ENCODE data around the gene MESD. TPM values are rescaled to one million over a fixed set of nuclear protein-coding genes. Genes with fewer than 3 reads are reported as not detected.
"Not testable (repeated sequence)": the region's sequence is repeated elsewhere in the genome, so short reads cannot be mapped to it uniquely, and the experiment has no call there.

MESD gene
- total RNA-seq, 2 experiments from 2014 or later = 28.0 to 28.4 TPM

DNA sequence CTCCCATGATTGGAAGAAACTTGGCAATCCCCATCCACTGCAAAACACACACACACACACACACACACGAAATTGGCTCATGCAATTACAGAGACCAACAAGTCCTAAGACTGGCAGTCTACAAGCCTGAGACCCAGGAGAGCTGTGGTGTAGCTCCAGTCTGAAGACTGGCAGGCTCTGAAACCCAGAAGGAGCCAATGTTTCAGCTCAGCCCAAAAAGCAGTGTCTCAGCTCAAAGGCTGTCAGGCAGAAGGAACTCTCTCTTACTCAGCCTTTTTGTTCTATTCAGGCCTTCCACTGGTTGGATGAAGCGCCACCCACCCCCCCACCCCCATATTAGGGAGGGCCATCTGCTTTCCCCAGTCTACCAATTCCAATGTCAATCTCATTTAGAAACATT is 32.1 kb downstream of the MESD start:
- Mint-ChIP-seq H3K4me3 (no peak overlapping the region), H3K36me3 (peaks cover 29% of the 10 kb centered on the region), H3K27me3 (no peaks in the 10 kb centered on the region), H3K27ac (no peak overlapping the region), H3K4me1 (peaks cover 8% of the 10 kb centered on the region), H3K9me3 (no peaks in the 10 kb centered on the region)
- DNase-seq (no peak), ATAC-seq (ENCODE audit: low read depth) (no peak)
- POLR2A ChIA-PET = no interaction called here

GRCh38 chr15:80955571-80956452 is 33.8 kb downstream of the MESD start:
- H3K4me1 Mint-ChIP-seq, H3K4me3 Mint-ChIP-seq, H3K27ac Mint-ChIP-seq, H3K27me3 Mint-ChIP-seq, POLR2A ChIA-PET, DNase-seq, H3K9me3 Mint-ChIP-seq: not testable (repeated sequence)
- peak; percentile 52 for ATAC-seq (ENCODE audit: low read depth)
- H3K36me3 Mint-ChIP-seq = peaks cover 17% of the 10 kb centered on the region

DNA sequence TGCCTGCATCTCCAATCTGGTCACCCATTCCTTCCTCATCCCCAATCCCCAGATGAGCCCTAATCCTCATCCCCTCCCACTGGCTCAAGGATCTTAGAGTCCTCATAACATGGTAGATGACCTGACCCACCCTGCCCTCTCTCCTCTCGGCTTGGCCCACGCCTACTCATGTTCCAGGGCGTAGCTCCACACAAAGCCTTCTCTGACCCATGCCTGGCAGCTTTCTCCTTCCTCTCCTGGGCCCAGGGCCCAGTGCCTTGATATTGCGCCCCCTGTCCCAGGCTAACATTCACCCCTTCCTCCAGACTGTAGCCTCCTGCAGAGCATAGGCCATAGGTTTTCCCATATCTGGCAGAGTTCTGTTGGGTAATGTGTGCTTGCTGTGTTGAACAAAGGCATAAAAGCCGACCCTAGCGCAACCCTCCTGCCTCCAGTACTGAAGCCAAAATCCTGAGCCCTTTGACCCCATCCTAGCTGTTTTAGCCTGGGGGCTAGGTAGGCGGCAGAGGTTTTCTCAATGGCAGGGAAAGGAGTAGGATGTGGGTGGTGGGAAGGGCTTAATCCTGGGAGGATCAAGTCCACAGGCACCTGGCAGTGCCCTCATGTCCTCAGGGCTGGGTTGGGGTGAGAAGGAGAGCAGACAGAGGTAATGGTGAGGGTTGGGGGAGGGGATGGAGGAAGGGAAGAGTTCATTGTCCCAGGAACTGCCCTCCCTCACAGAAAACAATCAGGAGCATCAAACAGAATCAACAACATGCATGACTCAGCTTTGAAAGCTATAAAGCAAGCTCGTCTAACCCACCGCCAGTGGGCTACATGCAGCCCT is 35.5 kb downstream of the MESD start:
- Mint-ChIP-seq H3K36me3 (peaks cover 11% of the 10 kb centered on the region), H3K4me1 (peaks cover 3% of the 10 kb centered on the region), H3K27ac (no peak overlapping the region), H3K9me3 (no peaks in the 10 kb centered on the region), H3K4me3 (no peak overlapping the region), H3K27me3 (no peaks in the 10 kb centered on the region)
- POLR2A ChIA-PET = no interaction called here
- DNase-seq (no peak), ATAC-seq (ENCODE audit: low read depth) (no peak)

DNA sequence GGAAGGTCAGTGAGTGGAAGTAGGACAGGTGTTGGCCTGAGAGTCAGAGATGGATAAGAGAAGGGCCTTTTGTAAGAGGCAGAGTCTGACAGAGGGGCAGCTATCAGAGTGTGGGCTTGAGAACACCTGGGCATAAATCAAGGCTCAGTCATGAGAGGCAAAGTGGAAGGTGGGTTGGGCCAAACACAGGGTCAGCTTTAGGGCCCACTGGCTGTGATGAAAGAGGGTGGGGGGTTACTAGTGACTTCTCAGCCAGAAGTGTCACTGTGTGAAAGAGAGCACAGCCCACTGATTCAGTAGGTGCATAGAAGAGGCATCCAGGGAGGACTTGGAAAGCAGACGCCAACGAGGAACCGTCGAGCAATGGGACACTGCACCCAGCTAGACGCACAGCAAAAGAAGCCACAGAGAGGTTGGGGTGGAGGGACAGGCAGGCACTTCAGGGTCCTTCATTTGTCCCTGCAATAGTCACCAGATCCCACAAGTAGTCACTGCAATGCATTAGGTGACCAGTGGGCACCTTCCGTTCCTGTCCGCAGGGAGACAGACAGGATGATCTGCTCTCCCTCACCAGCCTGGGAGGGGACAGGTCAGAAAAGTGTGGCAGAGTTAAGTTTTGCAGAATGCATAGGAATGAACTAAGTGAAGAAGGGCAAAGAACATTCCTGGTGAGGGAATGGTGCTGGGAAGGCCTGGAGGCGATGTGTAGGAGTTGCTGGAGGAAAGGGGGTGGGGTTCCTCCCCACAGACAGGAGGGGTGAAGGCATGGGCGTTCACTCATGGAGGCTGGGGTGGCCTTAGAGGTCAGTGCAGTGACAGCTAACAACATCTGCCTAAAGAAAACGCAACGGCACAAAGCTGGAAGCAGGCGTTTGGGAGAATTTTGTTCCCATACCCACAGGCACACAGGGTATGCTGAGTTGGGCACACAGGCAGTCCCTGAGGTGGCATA is 36.3 kb downstream of the MESD start:
- no peak overlapping the region for H3K4me3 Mint-ChIP-seq
- peaks cover 5% of the 10 kb centered on the region for H3K36me3 Mint-ChIP-seq
- H3K9me3 Mint-ChIP-seq = no peaks in the 10 kb centered on the region
- peaks cover 3% of the 10 kb centered on the region for H3K4me1 Mint-ChIP-seq
- no peaks in the 10 kb centered on the region for H3K27me3 Mint-ChIP-seq
- POLR2A ChIA-PET = no interaction called here
- DNase-seq (no peak), ATAC-seq (ENCODE audit: low read depth) (no peak)
- no peak overlapping the region for H3K27ac Mint-ChIP-seq

- H3K27me3 Mint-ChIP-seq = no peaks in the 10 kb centered on the region
- H3K9me3 Mint-ChIP-seq = no peaks in the 10 kb centered on the region
- no peak overlapping the region for H3K27ac Mint-ChIP-seq
- H3K36me3 Mint-ChIP-seq = peaks cover 5% of the 10 kb centered on the region
- no peak for ATAC-seq (ENCODE audit: low read depth)
- peaks cover 3% of the 10 kb centered on the region for H3K4me1 Mint-ChIP-seq
- no peak for DNase-seq
- POLR2A ChIA-PET = no interaction called here
- H3K4me3 Mint-ChIP-seq = no peak overlapping the region
These were observed 37.7 kb downstream of the MESD start for GRCh38 chr15:80951941-80952340.

GRCh38 chr15:80950291-80951078 is 39.1 kb downstream of the MESD start:
- DNase-seq = no peak
- peaks cover 7% of the 10 kb centered on the region for H3K36me3 Mint-ChIP-seq
- POLR2A ChIA-PET = interaction anchor here (0.5 kb wide), 1 partner anchor 9 kb away, joined by 3 read pairs; no protein-coding TSS in a partner anchor
- H3K4me3 Mint-ChIP-seq = no peak overlapping the region
- no peak for ATAC-seq (ENCODE audit: low read depth)
- no peak overlapping the region for H3K27ac Mint-ChIP-seq
- no peaks in the 10 kb centered on the region for H3K9me3 Mint-ChIP-seq
- no peaks in the 10 kb centered on the region for H3K27me3 Mint-ChIP-seq
- no peaks in the 10 kb centered on the region for H3K4me1 Mint-ChIP-seq

- Mint-ChIP-seq H3K27me3 (no peaks in the 10 kb centered on the region), H3K4me1 (no peaks in the 10 kb centered on the region), H3K4me3 (no peak overlapping the region), H3K27ac (no peak overlapping the region), H3K36me3 (peaks cover 7% of the 10 kb centered on the region), H3K9me3 (no peaks in the 10 kb centered on the region)
- DNase-seq (no peak), ATAC-seq (ENCODE audit: low read depth) (no peak)
- POLR2A ChIA-PET = interaction anchor here (0.5 kb wide), 1 partner anchor 10 kb away, joined by 3 read pairs; no protein-coding TSS in a partner anchor
These were observed 39.9 kb downstream of the MESD start for GRCh38 chr15:80949756-80950155.

- ATAC-seq (ENCODE audit: low read depth) = no peak
- Mint-ChIP-seq H3K4me1 (no peaks in the 10 kb centered on the region), H3K36me3 (peaks cover 7% of the 10 kb centered on the region), H3K27me3 (no peaks in the 10 kb centered on the region), H3K27ac (no peak overlapping the region), H3K9me3 (no peaks in the 10 kb centered on the region), H3K4me3 (no peak overlapping the region)
- no peak for DNase-seq
- POLR2A ChIA-PET = no interaction called here
These were observed 40.8 kb downstream of the MESD start for GRCh38 chr15:80948651-80949292.

DNA sequence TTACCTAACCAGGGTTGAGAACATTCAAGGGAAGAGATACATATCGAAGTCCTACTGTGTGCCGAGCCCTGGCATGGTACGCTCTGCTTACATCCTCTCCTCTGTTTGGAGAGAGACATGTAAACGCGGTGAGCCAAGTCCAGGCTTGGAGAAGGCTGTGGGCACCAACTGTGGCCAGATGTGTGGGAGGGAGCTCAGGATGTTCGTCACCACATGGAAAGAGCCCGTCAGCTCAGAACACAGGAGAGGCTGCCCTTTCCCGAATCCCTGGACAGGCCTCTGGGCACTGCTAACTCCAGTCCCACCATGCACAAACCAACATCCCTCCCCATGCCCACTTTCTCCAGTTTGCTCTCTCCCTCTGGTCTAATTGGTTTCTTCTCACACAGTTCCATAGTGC is 43.0 kb downstream of the MESD start:
- no peak overlapping the region for H3K4me3 Mint-ChIP-seq
- DNase-seq = no peak
- H3K4me1 Mint-ChIP-seq = no peaks in the 10 kb centered on the region
- H3K36me3 Mint-ChIP-seq = peaks cover 8% of the 10 kb centered on the region
- no peak overlapping the region for H3K27ac Mint-ChIP-seq
- POLR2A ChIA-PET = no interaction called here
- ATAC-seq (ENCODE audit: low read depth) = no peak
- H3K27me3 Mint-ChIP-seq = no peaks in the 10 kb centered on the region
- H3K9me3 Mint-ChIP-seq = no peaks in the 10 kb centered on the region

GRCh38 chr15:80945605-80946004 is 44.0 kb downstream of the MESD start:
- no peaks in the 10 kb centered on the region for H3K4me1 Mint-ChIP-seq
- H3K36me3 Mint-ChIP-seq = peaks cover 11% of the 10 kb centered on the region
- DNase-seq = no peak
- H3K4me3 Mint-ChIP-seq = no peak overlapping the region
- no peak overlapping the region for H3K27ac Mint-ChIP-seq
- ATAC-seq (ENCODE audit: low read depth) = no peak
- POLR2A ChIA-PET = no interaction called here
- no peaks in the 10 kb centered on the region for H3K27me3 Mint-ChIP-seq
- no peaks in the 10 kb centered on the region for H3K9me3 Mint-ChIP-seq

DNA sequence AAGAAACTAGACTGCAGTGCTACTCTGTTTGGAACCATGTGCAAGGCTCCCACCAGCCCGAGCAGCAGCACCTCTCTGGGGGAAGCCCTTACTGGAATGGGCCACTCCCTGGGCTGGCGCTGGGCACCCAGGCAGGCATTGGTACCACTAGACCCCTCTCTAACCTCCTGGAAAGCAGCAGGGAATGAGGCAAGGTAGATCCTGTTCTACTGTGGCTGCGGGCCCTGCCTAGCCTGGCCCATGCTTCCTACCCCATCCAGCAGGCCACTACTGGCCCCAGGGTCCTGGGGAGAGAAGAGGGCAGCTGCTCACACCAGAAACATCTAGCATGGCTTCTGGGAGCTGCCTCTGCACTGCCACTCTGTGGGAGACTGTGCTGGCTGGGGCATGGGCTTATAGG is 44.8 kb downstream of the MESD start:
- Mint-ChIP-seq H3K9me3 (no peaks in the 10 kb centered on the region), H3K4me1 (no peaks in the 10 kb centered on the region), H3K27me3 (no peaks in the 10 kb centered on the region), H3K27ac (no peak overlapping the region), H3K36me3 (peaks cover 11% of the 10 kb centered on the region), H3K4me3 (no peak overlapping the region)
- ATAC-seq (ENCODE audit: low read depth) (no peak), DNase-seq (no peak)
- POLR2A ChIA-PET = no interaction called here

All from activated naive CD8-positive, alpha-beta T cell treated with anti-CD3 and anti-CD28 coated beads, Interleukin-2, amount 10 ng/mL, durations not matched to agents 7 days and 5 days (primary cell).